Liver (tissue), 9 donors: ENCODE data around the gene RAP1GAP2. TPM values are rescaled to one million over a fixed set of nuclear protein-coding genes. Genes with fewer than 3 reads are reported as not detected.
"Not testable (repeated sequence)": the region's sequence is repeated elsewhere in the genome, so short reads cannot be mapped to it uniquely, and the experiment has no call there.

Source experiments
- DNase-seq: peaks from one replicate; pipeline ENCODE4 v3.0.0-alpha.2; 2017; ENCODE audit warnings: low spot score
- H3K27ac ChIP-seq, 2 donors: one replicate each; pipeline ENCODE4 v1.7.0; 2013; ENCODE audit warnings: inconsistent platforms in 2 of 2, low read length in 2 of 2, control low read depth in 1 of 2, low read depth in 1 of 2, mild to moderate bottlenecking in 1 of 2
- H3K27me3 ChIP-seq, 4 donors: one replicate each; pipeline versions ENCODE4 v1.6.1 to v1.7.0; 2013; ENCODE audit warnings: low read length in 3 of 4, inconsistent platforms in 1 of 4, mild to moderate bottlenecking in 1 of 4, moderate library complexity in 1 of 4; ENCODE audit not compliant: control insufficient read depth in 4 of 4, insufficient read depth in 4 of 4
- H3K36me3 ChIP-seq, 4 donors: one replicate each; pipeline versions ENCODE4 v1.6.1 to v1.7.0; 2013; ENCODE audit warnings: low read length in 3 of 4, mild to moderate bottlenecking in 3 of 4, low read depth in 1 of 4, moderate library complexity in 1 of 4; ENCODE audit not compliant: control insufficient read depth in 4 of 4, insufficient read depth in 3 of 4
- H3K4me1 ChIP-seq, 4 donors: one replicate each; pipeline versions ENCODE4 v1.6.1 to v1.7.0; 2013; ENCODE audit warnings: low read length in 3 of 4, mild to moderate bottlenecking in 3 of 4, moderate library complexity in 1 of 4; ENCODE audit not compliant: control insufficient read depth in 4 of 4, insufficient read depth in 4 of 4
- H3K4me3 ChIP-seq, 3 donors: one replicate each; pipeline versions ENCODE4 v1.6.1 to v1.7.0; 2013; ENCODE audit warnings: low read length in 3 of 3, control low read depth in 1 of 3, low read depth in 1 of 3, mild to moderate bottlenecking in 1 of 3
- H3K9ac ChIP-seq, 2 donors: one replicate each; pipeline ENCODE4 v1.7.0; 2013; ENCODE audit warnings: low read length in 2 of 2, mild to moderate bottlenecking in 2 of 2, moderate library complexity in 2 of 2, control low read depth in 1 of 2, low read depth in 1 of 2
- H3K9me3 ChIP-seq, 4 donors: one replicate each; pipeline versions ENCODE4 v1.6.1 to v1.7.0; 2013; ENCODE audit warnings: low read length in 3 of 4; ENCODE audit not compliant: control insufficient read depth in 4 of 4
- EGR1 ChIP-seq, 2 donors: IDR thresholded peaks; 2 replicates each; pipeline ENCODE4 v1.6.1; 2016 to 2018; ENCODE audit warnings: antibody characterized with exemption in 2 of 2, low read depth in 2 of 2
- FOXA1 ChIP-seq: IDR thresholded peaks from 2 replicates; pipeline ENCODE4 v1.6.1; 2016; ENCODE audit warnings: antibody characterized with exemption
- FOXA2 ChIP-seq: IDR thresholded peaks from 2 replicates; pipeline ENCODE4 v1.6.1; 2016; ENCODE audit warnings: antibody characterized with exemption
- GABPA ChIP-seq, 2 donors: IDR thresholded peaks in 1 of 2; conservative IDR thresholded peaks in 1 of 2; 2 replicates each; pipeline ENCODE4 v1.6.1; 2016; ENCODE audit warnings: antibody characterized with exemption in 2 of 2, mild to moderate bottlenecking in 1 of 2, moderate library complexity in 1 of 2
- RAD21 ChIP-seq, 2 donors: IDR thresholded peaks; 2 replicates each; pipeline ENCODE4 v1.6.1; 2016; ENCODE audit warnings: antibody characterized with exemption in 2 of 2, mild to moderate bottlenecking in 2 of 2
- RXRA ChIP-seq, 2 donors: IDR thresholded peaks; 2 replicates each; pipeline ENCODE4 v1.6.1; 2017 to 2018; ENCODE audit warnings: antibody characterized with exemption in 2 of 2, mild to moderate bottlenecking in 1 of 2
- SP1 ChIP-seq: IDR thresholded peaks from 2 replicates; pipeline ENCODE4 v1.6.1; 2018; ENCODE audit warnings: antibody characterized with exemption, mild to moderate bottlenecking
- YY1 ChIP-seq: IDR thresholded peaks from 2 replicates; pipeline ENCODE4 v1.6.1; 2016; ENCODE audit warnings: antibody characterized with exemption, mild to moderate bottlenecking
- WGBS: extraction: QIAGEN DNeasy Blood & Tissue Kit; methylation state at CpG from one replicate; pipeline ENCODE4 v1.1.7; 2013; 5-methylcytosine and 5-hydroxymethylcytosine counted together
- polyA plus RNA-seq, 2 donors: library from polyadenylated mRNA; stranded (reverse) in 1 of 2; unstranded in 1 of 2; fragments of 200-250 nt in 1 of 2; fragments of >200 nt in 1 of 2; fragmentation: Nextera tagmentation in 1 of 2; extraction: Ambion mirVana in 1 of 2; gene quantifications; one replicate each; pipeline versions ENCODE4 v1.2.1 to v1.2.3, GENCODE V29; 2013 to 2015
- total RNA-seq, 2 donors: library from RNA; depleted of rRNA; stranded (reverse); fragments of >200 nt; gene quantifications; one replicate each; pipeline ENCODE4 v1.2.3, GENCODE V29; 2014
- TF ChIP-seq, protein P1 (sequence below): fragments of 150-350 bp; IDR thresholded peaks from 2 replicates; pipeline ENCODE4 v1.5.1; 2017; ENCODE audit warnings: improper control_type of control experiment, low read depth, low read length; ENCODE audit not compliant: missing input control
- TF ChIP-seq, protein P2 (sequence below): IDR thresholded peaks from 2 replicates; pipeline ENCODE4 v1.6.1; 2016; ENCODE audit warnings: antibody characterized with exemption
- TF ChIP-seq, protein P3 (sequence below): IDR thresholded peaks from 2 replicates; pipeline ENCODE4 v1.6.1; 2016; ENCODE audit warnings: antibody characterized with exemption, mild to moderate bottlenecking
- TF ChIP-seq, protein P4 (sequence below): IDR thresholded peaks from 2 replicates; pipeline ENCODE4 v1.6.1; 2016; ENCODE audit warnings: antibody characterized with exemption
- TF ChIP-seq, protein P5 (sequence below): IDR thresholded peaks from 2 replicates; pipeline ENCODE4 v1.6.1; 2016; ENCODE audit warnings: antibody characterized with exemption
- donor health status: healthy.
- donor health status: healthy.
- donor health status: healthy.
- donor health status: healthy.
- donor health status: healthy.

The RAP1GAP2 gene
- total and polyA plus RNA-seq, 4 donors = 0.56 to 1.7 (median 1.1) TPM

DNA sequence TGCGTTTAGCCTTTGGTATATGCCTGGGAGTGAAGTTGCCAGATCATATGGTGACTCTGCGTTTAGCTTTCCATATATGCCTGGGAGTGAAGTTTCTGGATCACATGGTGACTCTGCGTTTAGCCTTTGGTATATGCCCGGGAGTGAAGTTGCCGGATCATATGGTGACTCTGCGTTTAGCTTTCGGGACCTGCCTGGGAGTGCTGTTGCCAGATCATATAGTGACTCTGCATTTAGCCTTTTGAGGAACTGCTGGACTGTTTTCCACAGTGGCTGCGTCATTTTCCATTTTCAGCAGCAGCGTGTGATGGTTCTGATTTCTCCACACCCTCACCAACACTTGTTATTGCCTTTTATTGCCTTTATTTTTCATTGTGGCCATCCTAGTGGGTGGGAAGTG lies 194.2 kb downstream of the RAP1GAP2 start:
- Histone ChIP-seq H3K9ac (no peak overlapping the region), H3K27ac (no peak overlapping the region), H3K4me3 (no peak overlapping the region), H3K27me3 (no peaks in the 10 kb centered on the region), H3K36me3 (no peaks in the 10 kb centered on the region), H3K9me3 (no peaks in the 10 kb centered on the region), H3K4me1 (no peaks in the 10 kb centered on the region)
- 89% methylated on average over 9 of the region's 9 CpGs for WGBS
- peak; percentile 20 for DNase-seq
- TF ChIP-seq, protein P1, sequence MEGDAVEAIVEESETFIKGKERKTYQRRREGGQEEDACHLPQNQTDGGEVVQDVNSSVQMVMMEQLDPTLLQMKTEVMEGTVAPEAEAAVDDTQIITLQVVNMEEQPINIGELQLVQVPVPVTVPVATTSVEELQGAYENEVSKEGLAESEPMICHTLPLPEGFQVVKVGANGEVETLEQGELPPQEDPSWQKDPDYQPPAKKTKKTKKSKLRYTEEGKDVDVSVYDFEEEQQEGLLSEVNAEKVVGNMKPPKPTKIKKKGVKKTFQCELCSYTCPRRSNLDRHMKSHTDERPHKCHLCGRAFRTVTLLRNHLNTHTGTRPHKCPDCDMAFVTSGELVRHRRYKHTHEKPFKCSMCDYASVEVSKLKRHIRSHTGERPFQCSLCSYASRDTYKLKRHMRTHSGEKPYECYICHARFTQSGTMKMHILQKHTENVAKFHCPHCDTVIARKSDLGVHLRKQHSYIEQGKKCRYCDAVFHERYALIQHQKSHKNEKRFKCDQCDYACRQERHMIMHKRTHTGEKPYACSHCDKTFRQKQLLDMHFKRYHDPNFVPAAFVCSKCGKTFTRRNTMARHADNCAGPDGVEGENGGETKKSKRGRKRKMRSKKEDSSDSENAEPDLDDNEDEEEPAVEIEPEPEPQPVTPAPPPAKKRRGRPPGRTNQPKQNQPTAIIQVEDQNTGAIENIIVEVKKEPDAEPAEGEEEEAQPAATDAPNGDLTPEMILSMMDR = no peak
- TF ChIP-seq, protein P2, sequence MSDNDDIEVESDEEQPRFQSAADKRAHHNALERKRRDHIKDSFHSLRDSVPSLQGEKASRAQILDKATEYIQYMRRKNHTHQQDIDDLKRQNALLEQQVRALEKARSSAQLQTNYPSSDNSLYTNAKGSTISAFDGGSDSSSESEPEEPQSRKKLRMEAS = no peak
- TF ChIP-seq EGR1 (IDR thresholded peaks at IDR 0.05; ENCODE audit: low read depth in 2 of 2) (no peak), RXRA (IDR thresholded peaks at IDR 0.05) (no peak), FOXA2 (no peak), FOXA1 (no peak), YY1 (no peak), SP1 (no peak), GABPA (IDR thresholded peaks at IDR 0.05 in 1 of 2, conservative IDR thresholded peaks at IDR 0.05 in 1 of 2) (no peak), RAD21 (IDR thresholded peaks at IDR 0.05) (no peak)
- TF ChIP-seq, protein P3, sequence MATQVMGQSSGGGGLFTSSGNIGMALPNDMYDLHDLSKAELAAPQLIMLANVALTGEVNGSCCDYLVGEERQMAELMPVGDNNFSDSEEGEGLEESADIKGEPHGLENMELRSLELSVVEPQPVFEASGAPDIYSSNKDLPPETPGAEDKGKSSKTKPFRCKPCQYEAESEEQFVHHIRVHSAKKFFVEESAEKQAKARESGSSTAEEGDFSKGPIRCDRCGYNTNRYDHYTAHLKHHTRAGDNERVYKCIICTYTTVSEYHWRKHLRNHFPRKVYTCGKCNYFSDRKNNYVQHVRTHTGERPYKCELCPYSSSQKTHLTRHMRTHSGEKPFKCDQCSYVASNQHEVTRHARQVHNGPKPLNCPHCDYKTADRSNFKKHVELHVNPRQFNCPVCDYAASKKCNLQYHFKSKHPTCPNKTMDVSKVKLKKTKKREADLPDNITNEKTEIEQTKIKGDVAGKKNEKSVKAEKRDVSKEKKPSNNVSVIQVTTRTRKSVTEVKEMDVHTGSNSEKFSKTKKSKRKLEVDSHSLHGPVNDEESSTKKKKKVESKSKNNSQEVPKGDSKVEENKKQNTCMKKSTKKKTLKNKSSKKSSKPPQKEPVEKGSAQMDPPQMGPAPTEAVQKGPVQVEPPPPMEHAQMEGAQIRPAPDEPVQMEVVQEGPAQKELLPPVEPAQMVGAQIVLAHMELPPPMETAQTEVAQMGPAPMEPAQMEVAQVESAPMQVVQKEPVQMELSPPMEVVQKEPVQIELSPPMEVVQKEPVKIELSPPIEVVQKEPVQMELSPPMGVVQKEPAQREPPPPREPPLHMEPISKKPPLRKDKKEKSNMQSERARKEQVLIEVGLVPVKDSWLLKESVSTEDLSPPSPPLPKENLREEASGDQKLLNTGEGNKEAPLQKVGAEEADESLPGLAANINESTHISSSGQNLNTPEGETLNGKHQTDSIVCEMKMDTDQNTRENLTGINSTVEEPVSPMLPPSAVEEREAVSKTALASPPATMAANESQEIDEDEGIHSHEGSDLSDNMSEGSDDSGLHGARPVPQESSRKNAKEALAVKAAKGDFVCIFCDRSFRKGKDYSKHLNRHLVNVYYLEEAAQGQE = no peak
- TF ChIP-seq, protein P4, sequence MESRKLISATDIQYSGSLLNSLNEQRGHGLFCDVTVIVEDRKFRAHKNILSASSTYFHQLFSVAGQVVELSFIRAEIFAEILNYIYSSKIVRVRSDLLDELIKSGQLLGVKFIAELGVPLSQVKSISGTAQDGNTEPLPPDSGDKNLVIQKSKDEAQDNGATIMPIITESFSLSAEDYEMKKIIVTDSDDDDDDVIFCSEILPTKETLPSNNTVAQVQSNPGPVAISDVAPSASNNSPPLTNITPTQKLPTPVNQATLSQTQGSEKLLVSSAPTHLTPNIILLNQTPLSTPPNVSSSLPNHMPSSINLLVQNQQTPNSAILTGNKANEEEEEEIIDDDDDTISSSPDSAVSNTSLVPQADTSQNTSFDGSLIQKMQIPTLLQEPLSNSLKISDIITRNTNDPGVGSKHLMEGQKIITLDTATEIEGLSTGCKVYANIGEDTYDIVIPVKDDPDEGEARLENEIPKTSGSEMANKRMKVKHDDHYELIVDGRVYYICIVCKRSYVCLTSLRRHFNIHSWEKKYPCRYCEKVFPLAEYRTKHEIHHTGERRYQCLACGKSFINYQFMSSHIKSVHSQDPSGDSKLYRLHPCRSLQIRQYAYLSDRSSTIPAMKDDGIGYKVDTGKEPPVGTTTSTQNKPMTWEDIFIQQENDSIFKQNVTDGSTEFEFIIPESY = no peak
- TF ChIP-seq, protein P5, sequence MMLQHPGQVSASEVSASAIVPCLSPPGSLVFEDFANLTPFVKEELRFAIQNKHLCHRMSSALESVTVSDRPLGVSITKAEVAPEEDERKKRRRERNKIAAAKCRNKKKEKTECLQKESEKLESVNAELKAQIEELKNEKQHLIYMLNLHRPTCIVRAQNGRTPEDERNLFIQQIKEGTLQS = no peak

DNA sequence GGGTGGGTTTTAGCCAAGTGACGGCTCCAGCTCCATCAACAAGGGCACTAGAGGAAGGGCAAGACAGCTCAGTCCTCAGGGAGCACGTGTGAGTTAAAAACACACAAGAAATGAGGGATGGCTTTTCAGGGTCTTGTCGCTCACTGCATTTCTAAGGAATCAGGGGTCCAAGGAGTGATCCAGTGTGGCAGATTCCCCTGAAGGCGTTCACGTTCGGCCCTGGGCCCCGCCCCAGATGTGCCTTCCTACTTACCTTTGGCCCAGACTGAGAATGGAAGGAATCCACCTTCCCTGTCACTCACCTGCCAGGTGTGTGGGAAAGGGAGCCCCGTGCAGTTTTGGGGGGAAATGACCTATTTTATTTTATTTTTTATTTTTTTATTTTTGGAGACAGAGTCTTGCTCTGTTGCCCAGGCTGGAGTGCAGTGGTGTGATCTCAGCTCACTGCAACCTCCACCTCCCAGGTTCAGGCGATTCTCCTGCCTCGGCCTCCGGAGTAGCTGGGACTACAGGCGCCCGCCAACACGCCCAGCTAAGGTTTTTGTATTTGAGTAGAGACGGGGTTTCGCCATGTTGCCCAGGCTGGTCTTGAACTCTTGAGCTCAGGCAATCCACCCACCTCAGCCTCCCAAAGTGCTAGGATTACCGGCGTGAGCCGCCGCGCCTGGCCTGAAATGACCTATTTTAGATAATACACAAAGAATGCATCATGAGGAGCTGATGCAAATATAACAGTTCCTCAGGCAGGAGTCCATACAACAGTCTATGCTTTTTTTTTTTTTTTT lies 195.3 kb downstream of the RAP1GAP2 start:
- not testable (repeated sequence) for H3K36me3 ChIP-seq

More for the DNA sequence above, 195.3 kb downstream of the RAP1GAP2 start:
- peak; percentile 9 for DNase-seq
- not testable (repeated sequence) for H3K27me3 ChIP-seq, H3K9me3 ChIP-seq, H3K9ac ChIP-seq, H3K27ac ChIP-seq, H3K4me1 ChIP-seq, H3K4me3 ChIP-seq
- WGBS = 96% methylated on average over 21 of the region's 21 CpGs
